Occipital lobe (tissue), 2 donors: ENCODE results near the gene GDPD3. TPM values are rescaled to one million over a fixed set of nuclear protein-coding genes. Genes with fewer than 3 reads are reported as not detected.

Source experiments
- DNase-seq: peaks from one replicate; lab custom pipeline; 2025; lab: John Stamatoyannopoulos, UW
- total RNA-seq: library from RNA; depleted of rRNA; stranded (reverse); fragments of >200 nt; gene quantifications from one replicate; pipeline ENCODE4 v1.2.3, GENCODE V29; 2014

Gene GDPD3
- total RNA-seq, 1 donor from 2014 or later = 0.47 TPM

DNA sequence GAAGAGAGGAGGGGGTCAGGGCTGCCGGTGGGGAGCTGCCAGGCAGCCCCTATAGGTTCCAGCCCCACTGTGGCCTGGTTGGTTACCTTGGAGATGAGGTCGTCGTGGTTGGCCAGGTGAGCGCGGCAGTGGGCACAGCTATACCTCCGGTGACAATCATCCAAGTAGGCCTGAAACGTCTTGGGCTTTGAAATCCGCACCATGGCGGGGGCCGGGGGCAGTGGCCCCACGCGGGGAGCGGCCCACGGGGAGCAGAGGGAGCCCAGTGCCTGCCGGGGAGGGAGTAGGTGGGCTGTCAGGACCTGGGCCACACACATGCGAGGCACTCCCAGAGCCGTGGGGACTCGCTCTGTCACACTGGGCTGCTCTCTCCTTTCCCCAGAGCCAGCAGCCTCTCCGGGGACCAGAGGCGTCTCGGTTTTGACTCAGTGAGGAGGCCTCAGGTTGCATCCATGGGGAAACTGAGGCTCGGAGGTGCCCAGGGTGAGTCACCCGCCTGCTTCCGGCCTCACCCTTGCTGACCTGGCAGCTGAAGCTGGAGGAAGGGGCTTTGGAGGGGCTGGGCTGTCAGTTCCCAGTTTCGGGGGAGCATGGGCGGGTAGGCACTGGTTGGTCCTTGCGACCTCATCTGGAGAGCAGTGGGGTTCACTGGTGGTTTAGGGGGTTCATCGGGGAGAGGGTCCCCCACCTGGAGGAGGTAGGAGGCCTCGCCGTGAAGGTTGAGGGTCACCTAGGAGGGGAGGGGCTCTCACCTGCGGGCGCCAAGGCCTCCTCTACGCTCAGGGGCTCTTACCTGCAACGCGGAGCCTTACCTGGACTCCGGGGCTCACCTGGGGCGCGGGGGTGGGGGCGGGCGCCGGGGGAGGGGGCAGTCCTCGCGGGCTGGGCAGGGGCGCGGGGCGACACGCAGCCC, 17.9 kb downstream of the GDPD3 start:
- DNase-seq = no peak

DNA sequence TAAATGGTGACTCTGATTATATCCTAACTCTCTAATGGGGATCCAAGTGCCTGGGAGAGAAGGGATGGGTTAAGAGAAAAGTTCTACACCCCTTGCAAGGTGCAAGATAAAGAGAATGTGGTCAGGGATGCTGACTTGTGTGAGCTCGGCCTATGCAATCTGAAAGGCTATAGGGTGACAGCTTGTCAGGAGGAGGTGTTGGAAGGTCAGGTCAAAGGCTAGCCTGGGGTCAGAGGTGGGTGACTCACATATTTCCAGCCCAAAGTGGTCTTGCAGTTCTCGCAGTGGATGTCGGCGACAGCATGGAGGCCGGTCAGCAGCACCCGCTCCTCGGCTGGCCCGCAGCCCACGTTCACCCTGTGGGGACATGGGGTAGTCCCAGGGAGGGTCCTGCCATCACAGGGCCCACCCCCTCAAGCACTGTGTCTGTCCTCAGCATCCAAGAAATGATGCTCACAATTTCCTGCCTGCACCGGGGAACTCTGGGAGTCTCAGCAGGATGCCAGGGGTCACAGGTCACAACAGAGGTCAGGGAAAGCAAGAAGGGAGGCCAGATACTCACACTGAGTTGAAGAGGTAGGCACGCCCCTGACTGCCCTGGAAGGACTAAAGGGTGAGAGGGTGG, 18.7 kb downstream of the GDPD3 start:
- DNase-seq = no peak

DNA sequence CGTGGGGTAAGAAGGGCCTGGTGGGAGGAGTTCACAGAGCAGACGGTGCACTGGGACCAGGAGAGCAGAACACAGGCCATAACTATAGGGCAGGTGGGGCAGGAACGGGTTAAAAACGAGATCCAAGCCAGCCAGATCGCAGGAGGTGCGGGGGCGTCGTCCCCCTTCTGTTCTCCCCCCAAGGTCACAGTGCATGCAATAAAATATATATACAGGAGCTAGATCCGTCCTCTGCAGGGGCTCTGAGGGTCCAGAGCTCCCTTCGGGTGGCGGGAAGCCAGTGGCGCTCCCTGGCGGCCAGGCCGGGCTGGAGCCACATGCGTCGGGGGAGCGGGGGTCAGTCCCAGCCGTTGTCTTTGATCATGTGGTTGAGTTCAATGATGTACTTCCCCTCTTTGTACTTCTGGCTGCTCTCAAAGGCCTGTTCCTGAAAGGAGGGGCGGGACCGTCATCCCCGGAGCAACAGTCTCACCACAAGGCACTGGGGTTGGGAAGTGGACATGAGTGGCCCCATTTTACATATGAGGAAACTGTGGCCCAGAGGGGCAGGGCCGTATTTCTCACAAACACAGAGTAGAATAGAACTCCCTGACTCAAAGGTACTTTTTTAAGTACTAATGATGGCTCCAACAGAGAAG, 20.8 kb downstream of the GDPD3 start:
- DNase-seq = peak; percentile 29

DNA sequence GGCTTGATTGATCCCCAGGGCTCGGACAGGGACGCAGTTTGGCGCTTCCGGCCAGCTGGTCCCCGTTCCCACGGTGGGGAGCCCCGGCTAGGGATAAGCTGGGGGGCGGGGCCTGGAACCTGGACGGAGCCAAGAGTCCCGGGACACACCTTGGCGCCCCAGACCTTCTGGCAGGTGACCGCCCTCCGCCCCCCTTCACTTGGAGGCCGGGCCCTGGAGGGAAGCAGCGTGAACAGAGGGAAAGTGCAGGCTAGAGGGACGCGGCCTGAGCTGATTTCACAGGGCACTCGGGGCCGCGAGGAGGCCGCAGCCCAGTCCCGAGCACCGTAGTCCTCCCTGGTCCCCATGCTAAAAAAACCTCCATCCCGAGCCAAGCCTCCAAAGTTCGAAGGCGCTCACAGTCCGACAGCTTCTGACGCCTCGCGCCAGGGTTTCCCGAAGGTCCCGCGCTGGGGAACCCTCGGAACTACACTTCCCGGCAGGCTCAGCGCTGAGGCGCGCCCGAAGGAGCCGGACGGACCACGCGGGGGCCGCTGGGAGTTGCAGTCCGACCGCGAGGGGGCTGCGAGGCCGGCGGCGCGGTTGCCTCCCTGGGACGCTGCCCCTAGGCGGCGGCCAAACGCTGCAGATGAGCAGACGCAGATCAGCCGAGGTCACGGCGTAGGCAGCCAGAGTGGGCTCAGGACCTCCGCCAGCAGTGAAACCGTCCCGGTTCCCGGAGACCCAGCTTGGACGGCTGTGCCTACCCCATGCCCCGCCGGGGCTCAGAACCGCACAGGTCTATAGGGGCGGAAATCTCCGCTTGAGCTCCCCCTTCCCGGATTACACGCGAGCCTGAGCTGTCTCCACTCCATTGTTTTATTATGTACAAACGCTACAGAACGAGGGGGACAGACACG, 21.6 kb downstream of the GDPD3 start, which contains the start of gene TBX6:
Gene TBX6 (minus strand): TSS at position 451 of the 899 bp plus-strand sequence. CDS start 731 bp downstream, outside the sequence.
- peak; percentile 83 for DNase-seq

DNA sequence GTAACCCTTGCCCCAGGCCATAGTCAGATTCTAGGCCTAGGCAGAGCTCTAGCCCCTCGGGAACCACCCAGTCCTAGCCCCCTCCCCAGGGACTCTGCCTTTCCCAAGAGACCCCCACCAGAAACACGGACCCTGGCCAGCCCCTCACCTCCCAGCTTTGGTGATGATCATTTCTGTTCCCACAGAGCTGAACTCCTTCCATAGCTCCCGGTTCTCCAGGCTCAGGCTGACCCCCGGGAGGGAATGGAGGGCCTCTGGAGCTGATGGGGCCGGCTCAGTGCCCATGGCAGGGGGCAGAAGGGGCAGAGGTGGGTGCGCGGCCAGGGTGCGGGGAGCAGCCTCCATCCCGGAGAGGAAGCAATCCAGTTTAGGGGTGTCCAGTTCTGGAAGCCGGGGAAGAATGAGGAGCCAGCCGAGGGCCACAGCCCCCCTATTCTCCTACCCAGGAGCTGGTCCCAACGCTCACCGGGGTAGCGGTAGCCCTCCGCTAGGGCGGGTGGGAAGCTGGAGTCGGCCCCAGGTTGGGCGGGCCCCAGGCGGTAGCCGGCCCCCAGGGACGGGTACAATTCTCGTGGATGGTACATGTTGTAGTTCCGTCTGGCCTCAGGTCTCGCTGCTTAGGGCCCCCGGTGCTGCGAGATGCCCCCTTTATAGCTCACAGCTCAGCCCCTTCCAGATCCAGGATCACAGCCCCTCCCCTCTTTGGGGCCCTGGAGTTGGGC, 22.6 kb downstream of the GDPD3 start:
- no peak for DNase-seq

DNA sequence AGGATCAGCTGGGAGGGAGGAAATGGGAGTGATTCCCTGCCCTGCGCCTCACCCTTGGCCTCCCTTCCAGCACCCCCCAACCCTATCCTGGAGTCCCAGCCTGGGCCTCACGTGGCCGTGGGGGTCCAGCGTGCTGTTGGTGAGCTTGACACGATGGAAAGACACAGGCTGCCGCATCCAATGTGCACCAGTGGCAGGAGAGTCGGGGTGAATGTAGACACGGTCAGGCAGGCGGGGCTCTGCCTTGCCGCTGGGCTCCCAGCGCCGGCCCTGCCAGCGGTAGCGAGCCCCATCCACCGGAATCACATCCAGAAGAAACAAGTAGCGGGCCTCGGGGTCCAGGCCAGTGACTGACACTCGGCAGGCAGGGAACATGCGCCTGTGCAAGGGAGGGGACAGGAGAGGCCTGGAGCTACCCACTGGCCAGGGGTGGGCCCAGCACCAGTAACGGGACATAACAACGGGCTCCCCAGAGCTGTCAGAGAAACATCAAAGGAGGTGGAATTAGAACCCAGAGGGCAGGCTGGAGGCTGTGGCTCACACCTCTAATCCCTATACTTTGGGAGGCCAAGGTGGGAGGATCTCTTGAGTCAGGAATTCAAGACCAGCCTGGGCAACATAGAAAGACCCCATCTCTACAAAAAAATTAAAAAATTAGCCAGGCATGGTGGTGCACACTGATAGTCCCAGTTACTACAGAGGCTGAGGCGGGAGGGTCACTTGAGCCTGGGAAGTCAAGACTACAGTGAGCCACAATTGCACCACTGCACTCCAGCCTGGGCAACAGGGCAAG, 24.3 kb downstream of the GDPD3 start:
- DNase-seq = no peak

DNA sequence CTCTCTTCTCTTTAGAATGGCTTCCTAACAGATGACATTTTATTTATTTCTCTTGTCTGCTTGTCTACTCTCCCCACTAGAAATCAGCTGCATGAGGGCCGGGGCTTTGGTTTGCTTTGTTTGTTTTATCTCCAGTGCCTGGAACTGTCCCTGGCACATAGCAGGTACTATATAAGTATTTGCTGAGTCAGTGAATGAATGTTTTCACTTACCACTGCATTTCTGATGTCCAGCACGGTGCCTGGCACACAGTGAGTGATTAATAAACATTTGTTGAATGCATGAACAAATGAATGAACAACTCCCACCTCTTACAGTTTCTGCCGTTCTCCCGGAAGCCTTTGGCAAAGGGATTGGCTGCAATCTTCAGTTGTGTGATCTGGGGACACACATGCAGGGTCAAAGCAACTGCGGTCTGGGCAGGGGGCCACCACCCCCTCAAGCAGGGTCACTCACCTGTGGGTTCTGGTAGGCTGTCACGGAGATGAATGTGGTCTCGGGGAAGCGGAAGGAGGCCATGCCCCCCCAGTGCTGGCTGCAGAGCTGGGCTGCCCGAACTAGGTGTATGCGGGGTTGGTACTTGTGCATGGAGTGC, 25.0 kb downstream of the GDPD3 start:
- no peak for DNase-seq

DNA sequence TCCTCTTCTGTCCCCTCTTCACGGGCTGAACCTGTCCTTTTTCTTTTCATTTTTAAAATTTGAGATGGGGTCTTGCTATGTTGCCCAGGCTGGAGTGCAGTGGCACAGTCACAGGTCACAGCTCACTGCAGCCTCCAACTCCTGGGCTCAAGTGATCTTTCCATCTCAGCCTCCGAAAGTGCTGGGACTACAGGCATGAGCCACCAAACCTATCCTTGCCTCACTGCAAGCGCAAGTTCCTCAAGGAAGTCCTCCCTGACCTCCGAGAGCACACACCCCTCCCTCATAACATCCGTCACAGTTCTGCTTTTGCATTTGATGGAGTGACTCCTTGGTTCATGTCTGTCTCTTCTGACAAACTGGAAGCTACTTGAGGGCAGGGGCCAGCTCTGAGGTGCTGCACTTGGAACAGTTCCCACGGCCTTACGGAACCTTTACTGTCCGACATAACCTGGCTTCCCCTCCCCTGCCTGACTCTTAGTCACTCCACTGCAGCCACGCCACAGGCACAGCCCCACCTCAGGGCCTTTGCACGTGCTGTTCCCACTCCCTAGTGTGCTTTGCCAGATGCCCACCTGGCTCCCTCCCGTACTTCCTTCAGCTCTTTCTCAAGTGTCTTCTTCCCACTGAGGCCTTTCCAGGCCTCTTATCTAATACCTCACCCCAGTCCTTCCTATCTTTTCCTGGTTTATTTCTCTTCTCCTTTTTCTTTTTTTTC, 26.0 kb downstream of the GDPD3 start:
- no peak for DNase-seq

DNA sequence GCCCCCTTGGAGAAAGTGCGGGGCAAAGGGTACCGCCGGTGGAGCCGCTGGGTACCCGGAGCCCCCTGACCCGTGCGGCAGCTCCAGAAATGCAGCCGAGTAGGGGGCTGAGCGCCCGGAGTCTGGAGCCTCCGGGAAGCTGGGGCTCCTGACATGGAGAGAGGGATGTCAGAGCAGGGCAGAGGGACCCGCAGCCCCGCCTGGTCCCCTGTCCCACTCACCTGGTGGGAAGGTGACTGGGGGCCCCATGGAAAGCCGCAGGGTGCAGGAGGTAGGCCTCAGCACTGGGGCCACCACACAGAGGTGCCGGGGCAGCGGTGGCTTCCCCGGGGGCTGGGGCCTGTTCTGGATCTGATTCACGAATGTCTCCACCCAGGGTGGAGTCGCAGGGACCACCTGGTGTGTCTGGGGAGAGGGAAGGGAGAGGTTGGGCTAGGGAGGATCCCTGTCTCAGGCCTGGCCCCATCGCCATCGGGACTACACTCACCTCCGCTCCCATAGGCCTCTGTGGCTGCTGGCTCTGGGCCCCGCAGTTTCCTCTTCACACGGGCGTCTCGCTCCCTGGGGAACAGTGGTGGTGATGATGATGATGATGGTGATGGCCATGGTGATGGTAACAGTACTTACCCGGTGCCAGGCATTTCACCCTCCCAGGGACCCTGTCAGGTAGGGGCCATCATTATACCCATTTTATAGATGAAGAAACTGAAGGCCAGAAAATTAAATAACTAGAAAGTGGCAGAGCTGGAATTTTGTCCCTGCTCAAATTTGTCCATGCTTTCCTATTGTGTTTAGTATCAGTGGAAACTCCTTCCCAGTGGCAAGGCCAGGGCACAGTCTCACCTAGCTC, 26.8 kb downstream of the GDPD3 start:
- no peak for DNase-seq

DNA sequence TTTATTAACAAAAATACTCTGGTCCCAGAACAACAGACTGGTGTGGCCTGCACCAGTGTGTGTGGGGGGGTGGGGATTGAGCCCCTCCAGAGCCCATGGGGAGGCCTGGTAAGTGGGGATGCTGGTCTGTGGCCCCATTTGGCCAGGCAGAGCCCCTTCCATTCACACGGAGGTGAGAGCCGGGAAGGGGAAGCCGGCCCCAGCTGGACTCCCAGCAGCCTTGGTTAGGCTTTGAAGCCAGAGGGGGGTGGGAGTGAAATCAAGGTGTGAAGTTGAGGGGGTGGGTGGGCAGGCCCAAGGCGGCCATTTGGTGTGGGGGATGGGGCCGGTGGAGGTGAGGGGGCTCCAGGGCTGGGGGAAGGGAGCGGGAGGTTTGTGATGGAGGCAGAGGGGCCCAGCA, 27.5 kb downstream of the GDPD3 start:
- DNase-seq = no peak

DNA sequence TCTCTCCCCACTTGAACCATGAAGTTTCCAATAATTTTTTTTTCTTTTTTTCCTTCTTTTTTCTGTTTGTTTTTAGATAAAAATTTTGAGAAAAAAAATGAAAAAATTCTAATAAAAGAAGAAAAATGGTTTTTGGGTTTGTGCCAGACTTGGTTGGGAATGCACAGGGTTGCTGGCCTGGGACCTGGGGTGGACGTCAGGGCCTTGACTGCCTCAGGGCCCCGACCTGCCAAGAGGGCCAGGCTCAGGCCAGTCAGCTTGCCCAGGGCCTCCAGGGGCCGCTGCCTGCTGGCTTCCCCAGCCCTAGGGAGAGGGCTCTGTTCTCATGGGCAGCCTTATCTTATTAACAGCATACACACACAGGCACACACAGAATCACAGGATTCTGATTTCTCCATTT, 28.1 kb downstream of the GDPD3 start:
- DNase-seq = no peak

DNA sequence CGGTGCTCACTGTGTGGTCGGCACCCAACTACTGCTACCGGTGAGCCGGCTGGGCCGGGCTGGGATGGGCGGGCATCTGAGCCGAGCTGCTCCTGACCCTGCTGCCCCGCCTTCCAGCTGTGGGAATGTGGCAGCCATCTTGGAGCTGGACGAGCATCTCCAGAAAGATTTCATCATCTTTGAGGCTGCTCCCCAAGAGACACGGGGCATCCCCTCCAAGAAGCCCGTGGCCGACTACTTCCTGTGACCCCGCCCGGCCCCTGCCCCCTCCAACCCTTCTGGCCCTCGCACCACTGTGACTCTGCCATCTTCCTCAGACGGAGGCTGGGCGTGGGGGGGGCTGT, 28.5 kb downstream of the GDPD3 start:
- DNase-seq = no peak

DNA sequence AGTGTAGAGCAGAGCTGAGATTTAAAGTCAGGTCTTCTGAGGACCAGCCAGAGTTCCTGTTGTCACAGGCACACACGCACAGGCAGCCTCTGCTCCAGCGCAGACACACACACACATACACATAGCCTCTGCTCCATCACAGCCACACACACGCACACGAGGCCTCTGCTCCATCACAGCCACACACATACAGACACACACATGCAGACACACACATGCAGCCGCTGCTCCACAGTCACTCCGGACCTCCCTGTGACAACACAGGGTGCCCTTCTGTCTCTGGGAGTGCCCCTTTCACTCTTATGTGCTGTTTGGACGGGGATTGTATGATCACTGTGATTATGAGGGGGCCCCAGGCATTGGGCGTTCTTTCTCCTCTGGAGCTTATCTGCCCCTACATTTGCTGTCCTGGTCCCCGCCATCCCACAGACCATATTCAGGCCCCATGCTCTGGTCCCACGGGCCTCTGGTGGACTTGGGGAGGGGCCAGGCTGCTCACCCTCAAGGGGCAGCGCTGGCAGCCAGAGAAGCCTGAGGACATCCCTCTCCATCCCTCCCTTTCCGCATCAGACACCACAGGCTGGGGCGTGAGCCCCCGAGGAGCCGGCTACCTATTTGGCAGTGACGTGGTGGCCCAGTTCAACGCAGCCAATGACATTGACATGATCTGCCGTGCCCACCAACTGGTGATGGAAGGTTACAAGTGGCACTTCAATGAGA, 29.1 kb downstream of the GDPD3 start:
- no peak for DNase-seq

DNA sequence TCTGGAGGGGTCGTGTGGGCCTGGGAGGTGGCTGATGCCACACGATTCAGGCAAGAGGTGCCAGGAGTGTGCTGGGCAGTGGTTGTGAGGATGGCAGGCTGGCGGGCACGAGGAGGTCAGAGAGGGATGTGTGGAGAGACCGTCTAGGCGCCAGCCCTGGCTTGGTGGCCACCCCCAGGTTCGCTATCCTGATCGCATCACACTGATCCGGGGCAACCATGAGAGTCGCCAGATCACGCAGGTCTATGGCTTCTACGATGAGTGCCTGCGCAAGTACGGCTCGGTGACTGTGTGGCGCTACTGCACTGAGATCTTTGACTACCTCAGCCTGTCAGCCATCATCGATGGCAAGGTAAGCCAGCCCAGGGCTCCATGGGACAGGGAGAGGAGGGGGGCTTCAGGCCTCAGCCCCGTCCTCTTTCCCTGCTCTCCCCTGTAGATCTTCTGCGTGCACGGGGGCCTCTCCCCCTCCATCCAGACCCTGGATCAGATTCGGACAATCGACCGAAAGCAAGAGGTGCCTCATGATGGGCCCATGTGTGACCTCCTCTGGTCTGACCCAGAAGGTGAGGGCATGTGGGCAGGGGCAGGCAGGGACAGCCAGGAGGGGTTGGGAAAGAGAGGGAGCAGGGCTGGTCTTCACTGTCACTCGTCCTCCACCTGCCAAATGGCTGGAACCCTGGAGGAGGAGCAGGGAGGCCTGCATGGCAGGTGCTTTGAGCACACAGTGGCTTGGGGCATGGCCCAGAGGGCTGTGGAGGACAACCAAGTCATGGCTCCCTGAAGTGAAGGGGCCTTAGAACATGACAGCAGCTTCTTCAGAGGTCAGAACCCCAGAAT, 29.9 kb downstream of the GDPD3 start:
- DNase-seq = no peak

DNA sequence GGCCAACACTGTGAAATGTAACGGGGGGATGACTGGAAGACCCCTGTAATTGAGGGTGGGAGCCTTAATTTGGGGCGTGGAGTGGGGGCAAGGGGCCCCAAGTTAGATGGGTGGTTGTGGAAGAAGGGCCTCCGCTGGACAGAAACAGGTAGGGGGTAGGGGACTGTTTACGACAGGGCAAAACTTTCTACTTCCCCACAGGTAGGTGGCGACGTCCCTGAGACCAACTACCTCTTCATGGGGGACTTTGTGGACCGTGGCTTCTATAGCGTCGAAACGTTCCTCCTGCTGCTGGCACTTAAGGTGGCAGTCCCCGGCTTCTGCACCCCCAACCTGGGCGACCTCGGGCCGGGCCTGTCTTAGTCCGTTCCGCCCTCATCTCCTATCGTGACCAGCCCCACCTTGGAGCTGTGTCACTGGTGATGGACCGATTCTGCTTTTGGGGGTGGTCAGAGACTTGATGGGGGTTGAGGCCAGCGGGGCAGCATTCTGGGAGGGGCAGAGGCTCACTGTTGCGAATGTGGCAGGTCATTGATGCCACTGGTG, 30.7 kb downstream of the GDPD3 start:
- DNase-seq = no peak

DNA sequence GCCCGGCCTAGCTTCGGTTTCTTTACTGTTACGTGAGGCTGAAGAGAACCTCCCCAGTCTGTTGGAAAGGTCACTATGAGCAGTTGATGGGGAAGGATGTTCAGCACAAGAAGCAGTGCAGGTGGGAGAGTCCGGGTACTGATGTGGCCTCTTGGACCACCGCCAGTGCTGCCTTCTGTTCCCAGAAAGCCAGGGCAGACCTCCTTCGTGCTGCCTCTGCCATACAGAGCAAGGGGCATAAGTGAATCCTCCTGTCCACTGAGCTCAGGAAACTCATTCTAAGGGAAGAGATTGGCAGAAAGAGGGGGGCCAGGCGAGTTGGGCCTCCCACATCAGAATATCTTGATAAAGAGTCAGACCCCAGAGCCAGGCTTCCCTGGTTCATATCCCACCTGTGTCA, 33.9 kb downstream of the GDPD3 start:
- DNase-seq = no peak
